Amniotic stem cell (primary cell): ENCODE results near the gene FRMD8.
"Not testable (repeated sequence)": the region's sequence is repeated elsewhere in the genome, so short reads cannot be mapped to it uniquely, and the experiment has no call there.

Experiments
- DNase-seq: peaks from one replicate; lab custom pipeline; 2025; lab: John Stamatoyannopoulos, UW

FRMD8 gene

GRCh38 chr11:65436412-65437032 is 50.1 kb downstream of the FRMD8 start:
- no peak for DNase-seq

GRCh38 chr11:65437436-65438227 is 51.2 kb downstream of the FRMD8 start:
- DNase-seq: no peak

DNA sequence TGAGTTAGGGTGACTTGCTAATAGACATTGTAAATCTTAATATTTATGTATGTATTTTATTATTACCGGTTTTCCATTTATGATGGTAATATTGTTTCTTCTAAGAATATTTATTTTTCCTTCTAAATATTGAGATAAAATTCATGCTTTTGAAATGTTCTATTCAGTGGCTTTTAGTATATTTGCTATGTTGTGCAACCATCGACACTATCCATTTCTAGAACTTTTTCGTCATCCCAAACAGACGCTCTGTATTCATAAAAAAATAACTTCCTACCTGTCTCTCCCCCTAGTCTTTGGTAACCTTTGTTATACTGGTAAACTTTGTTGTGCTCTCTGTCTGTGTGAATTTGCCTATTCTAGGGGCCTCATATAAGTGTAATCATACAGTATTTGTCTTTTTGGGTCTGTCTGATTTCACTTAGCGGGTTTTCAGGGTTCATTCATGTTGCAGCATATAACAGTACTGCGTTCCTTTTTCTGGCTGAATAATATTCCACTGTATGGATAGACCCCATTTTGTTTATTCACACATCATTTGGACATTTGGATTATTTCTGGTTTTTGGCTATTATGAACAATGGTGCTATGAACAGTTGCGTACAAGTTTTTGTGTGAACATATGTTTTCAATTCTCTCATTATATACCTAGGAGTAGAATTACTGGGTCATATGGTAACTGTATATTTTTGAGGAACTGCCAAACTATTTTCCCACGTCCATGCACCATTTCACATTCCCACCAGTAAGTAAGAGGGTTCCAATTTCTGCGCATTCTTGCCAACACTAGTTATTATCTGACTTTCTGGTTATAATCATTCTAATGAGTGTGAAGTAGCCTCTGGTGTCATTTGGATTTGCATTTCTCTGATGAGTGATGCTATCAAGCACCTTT is 52.1 kb downstream of the FRMD8 start:
- DNase-seq: no peak

DNA sequence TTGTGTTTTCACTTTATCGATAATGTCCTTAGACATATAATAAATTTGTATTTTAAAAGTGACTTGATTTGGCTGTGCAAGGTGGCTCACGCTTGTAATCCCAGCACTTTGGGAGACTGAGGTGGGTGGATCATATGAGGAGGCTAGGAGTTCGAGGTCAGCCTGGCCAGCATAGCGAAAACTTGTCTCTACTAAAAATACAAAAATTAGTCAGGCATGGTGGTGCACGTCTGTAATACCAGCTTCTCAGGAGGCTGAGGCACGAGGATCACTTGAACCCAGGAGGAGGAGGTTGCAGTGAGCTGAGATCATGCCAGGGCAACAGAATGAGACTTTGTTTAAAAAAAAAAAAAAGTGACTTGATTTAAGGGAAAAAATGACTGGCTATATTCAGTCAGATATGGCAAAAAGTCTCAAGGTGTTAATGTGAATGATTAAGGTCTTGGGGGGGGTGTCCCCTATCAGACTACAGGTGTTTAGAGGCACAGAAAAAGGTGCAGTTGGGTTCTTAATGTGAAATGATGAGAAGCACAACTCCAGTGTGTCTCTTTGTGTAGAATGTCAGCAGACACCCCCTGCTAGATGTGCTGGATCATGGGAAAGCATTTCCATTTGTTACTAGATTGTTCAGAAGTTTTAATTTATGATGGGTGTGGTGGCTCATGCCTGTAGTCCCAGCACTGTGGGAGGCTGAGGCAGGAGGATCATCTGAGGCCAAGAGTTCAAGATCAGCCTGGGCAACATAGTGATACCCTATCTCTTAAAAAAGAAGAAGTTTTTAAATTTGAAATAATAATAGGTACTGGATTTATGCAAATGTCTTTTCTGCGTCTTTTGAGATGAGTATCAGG is 53.1 kb downstream of the FRMD8 start:
- DNase-seq: no peak

DNA sequence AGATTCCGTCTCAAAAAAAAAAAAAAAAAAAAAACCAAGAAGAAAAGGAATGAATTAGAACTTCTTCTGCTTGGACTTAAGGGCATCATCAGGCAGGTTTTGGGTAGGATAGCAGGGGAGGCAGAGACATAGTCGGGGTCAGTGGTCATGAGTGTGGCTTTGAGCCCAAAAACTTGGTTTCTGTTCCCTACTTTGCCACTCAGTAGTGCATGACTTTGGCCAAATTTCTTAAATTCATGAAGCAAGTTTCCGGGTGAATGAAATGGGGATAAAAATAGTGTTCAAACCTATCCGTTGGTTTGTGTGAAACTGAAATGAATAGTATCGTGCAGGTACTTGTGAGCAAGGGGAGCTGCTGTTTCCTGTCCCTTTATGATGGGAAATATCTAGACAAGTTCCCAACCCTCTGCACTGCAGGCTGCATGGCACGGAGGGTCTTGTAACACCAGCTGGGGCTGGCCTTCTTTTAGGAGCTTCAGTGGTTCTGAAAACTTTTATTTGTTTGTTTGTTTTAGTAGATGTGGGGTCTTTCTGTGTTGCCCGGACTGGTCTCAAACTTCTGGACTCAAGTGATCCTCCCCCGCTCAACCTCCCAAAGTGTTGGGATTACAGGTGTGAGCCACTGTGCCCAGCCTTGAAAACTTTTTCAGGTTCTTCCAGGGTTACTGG is 54.5 kb downstream of the FRMD8 start:
- no peak for DNase-seq

- DNase-seq: no peak
These were observed 56.5 kb downstream of the FRMD8 start for GRCh38 chr11:65442842-65443331.

GRCh38 chr11:65444314-65445051 is 58.0 kb downstream of the FRMD8 start:
- no peak for DNase-seq

DNA sequence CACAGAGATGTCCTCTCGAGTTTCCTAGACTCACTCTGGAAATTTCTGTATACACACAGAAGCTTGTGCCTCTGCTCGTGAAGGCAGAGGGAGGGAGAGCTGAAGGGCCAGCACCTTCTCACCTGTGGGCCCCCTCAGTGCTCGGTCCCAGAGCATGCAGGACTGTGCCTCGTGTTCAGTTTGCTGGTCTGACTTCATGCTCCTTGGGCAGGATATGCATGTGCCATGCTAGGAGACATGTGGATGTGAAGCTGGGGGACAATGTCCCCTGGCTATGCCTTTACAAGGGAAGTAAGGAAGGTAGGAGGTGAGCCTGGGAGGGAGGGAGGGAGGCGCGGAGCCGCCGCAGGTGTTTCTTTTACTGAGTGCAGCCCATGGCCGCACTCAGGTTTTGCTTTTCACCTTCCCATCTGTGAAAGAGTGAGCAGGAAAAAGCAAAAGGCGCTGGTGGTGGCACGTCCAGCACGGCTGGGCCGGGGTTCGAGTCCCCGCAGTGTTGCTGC is 58.7 kb downstream of the FRMD8 start:
- no peak for DNase-seq

- DNase-seq: no peak
These were observed 59.4 kb downstream of the FRMD8 start for GRCh38 chr11:65445604-65446445.

DNA sequence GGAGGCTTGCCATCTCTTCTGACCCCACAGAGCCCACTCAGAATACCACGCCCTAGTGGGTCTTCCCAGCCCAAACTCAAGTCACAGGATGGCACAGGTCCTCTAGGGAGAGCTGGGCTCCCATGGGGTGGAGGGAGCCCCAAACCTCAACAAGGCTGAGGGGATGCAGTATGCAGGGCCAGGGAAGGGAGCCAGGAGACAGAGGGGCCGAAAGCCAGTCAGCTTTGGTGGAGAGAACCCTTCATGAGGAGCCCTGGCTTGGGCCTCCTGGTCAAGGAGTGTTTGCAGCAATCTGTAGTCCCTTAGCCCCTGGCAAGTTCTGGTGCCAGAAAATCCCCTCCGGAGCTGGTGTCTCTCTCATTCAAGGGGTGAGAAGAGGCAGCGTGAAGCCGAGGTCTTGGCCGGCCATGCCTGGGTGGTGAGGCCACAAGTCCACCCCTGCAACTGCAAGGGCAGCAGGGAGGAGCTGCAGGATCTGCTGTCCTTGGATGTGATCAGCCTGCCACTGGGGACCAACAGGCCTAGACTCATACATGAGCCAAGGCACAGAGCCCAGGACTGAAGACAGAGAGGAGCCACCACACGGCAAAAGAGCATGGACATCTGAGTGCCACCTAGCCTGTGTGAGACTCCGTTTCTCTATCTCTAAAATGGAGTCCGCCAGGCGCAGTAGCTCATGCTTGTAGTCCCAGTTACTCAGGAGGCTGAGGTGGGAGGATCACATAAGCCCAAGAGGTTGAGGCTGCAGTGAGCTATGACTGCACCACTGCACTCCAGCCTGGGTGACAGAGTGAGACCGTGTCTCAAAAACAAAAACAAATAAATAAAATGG is 60.2 kb downstream of the FRMD8 start:
- DNase-seq: no peak

DNA sequence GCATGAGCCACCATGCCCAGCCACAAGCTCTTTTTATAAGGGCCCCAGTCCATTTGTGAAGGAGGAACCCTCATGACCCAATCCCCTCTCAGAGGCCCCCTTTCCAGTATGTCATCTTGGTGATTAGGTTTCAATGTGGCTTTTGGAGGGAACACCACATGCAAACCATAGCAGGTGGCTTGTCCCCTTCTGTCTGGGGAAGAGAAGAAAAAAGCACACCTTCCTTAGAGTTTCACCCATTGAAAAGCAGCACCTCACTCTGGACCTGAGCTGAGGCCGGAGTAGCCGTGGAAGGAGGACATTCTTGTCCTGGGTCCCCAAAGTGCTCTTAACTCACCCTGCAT is 61.6 kb downstream of the FRMD8 start:
- DNase-seq: no peak

GRCh38 chr11:65448418-65449105 is 62.1 kb downstream of the FRMD8 start:
- no peak for DNase-seq

- DNase-seq: not testable (repeated sequence)
These were observed 64.9 kb downstream of the FRMD8 start for GRCh38 chr11:65451301-65451700.

DNA sequence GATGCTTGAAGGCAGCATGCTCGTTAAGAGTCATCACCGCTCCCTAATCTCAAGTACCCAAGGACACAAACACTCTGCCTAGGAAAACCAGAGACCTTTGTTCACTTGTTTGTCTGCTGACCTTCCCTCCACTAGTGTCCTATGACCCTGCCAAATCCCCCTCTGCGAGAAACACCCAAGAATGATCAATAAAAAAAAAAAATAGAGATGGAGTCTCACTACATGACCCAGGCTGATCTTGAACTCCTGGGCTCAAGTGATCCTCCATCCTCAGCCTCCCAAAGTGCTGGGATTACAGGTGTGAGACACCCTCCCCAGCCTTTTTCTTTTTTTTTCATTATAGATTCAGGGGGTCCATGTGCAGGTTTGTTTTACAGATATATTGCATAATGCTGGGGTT is 65.8 kb downstream of the FRMD8 start:
- not testable (repeated sequence) for DNase-seq

DNA sequence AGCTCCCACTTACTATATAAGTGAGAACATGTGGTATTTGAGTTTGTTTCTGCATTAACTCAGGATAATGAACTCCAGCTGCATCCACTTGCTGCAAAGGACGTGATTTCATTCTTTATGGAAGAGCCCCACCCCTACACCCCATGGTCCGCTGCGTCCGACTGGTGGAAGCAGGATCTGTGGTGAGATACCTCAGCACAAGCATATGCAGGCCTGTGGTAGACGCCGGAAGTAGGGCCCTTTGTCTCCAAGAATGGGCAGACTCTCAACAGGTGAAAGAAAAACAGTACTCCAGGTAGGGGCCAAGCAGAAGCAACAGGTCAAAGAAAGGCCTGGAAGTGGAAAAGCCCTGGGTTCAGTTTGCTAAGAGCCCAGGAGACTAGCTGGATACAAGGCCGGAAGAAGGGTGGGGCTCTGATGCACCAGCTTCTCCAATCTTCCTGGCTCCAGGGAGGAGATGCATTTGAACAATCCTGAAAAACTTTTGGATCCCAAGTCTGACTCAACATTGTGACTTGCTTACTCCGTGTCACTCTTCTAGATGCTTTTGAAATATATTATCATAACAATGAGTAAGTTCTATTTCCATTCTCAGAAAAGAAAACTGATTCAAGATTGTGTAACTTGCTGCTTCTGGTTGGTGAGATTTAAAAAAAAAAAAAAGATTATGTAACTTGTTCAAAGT is 66.5 kb downstream of the FRMD8 start:
- peak; percentile 67 for DNase-seq

- DNase-seq: no peak
These were observed 67.9 kb downstream of the FRMD8 start for GRCh38 chr11:65454311-65454695.
